Keratinocyte (primary cell): ENCODE measurements around the gene CEP164. TPM values are rescaled to one million over a fixed set of nuclear protein-coding genes. Genes with fewer than 3 reads are reported as not detected.

ENCODE experiments used
- DNase-seq: peaks from one replicate; pipeline ENCODE4 v3.0.0-alpha.2; 2011; ENCODE audit warnings: low read depth, missing footprints, low spot score
- FAIRE-seq: peaks from 2 replicates; lab custom pipeline; 2011; peaks lifted over from hg19 to GRCh38; lab: Jason Lieb, UNC
- H2AFZ ChIP-seq: 2 replicates; pipeline ENCODE4 v1.6.0; 2012; ENCODE audit warnings: low read length, control low read depth, inconsistent platforms; ENCODE audit not compliant: control insufficient read depth
- H3K27ac ChIP-seq: 2 replicates; pipeline ENCODE4 v1.5.1; 2011; ENCODE audit warnings: low read length; ENCODE audit not compliant: control insufficient read depth, insufficient read depth
- H3K27me3 ChIP-seq: 3 replicates; pipeline ENCODE4 v1.6.0; 2011; ENCODE audit warnings: low read length; ENCODE audit not compliant: control insufficient read depth, insufficient read depth; ENCODE audit errors: extremely low read depth
- H3K36me3 ChIP-seq, 2 experiments: 2 replicates in 1 of 2; 3 replicates in 1 of 2; pipeline ENCODE4 v1.5.1; 2011; ENCODE audit warnings: low read length in 2 of 2, mild to moderate bottlenecking in 1 of 2; ENCODE audit not compliant: control insufficient read depth in 2 of 2, insufficient read depth in 2 of 2; ENCODE audit errors: extremely low read depth in 1 of 2
- H3K4me1 ChIP-seq: 3 replicates; pipeline ENCODE4 v1.5.1; 2011; ENCODE audit warnings: low read length; ENCODE audit not compliant: control insufficient read depth, insufficient read depth; ENCODE audit errors: extremely low read depth
- H3K4me2 ChIP-seq: 3 replicates; pipeline ENCODE4 v1.6.0; 2011; ENCODE audit warnings: low read depth, low read length; ENCODE audit not compliant: control insufficient read depth, insufficient read depth; ENCODE audit errors: extremely low read depth
- H3K4me3 ChIP-seq, 3 experiments: fragments of 200-600 bp in 1 of 3; sonication (generic) in 1 of 3; 2 replicates in 2 of 3; 3 replicates in 1 of 3; pipeline ENCODE4 v1.5.1; 2011 to 2016; ENCODE audit warnings: low read length in 3 of 3, mild to moderate bottlenecking in 3 of 3, control low read depth in 2 of 3, inconsistent platforms in 1 of 3, low read depth in 1 of 3, mixed read lengths in 1 of 3, mixed run types in 1 of 3, moderate library complexity in 1 of 3; ENCODE audit not compliant: control insufficient read depth in 2 of 3, insufficient read depth in 2 of 3; ENCODE audit errors: extremely low read depth in 1 of 3
- H3K79me2 ChIP-seq: 2 replicates; pipeline ENCODE4 v1.6.0; 2012; ENCODE audit warnings: low read length; ENCODE audit not compliant: control insufficient read depth, insufficient read depth
- H3K9ac ChIP-seq: 3 replicates; pipeline ENCODE4 v1.6.0; 2011; ENCODE audit warnings: low read length; ENCODE audit not compliant: control insufficient read depth, insufficient read depth; ENCODE audit errors: extremely low read depth
- H3K9me1 ChIP-seq: 3 replicates; pipeline ENCODE4 v1.6.0; 2011; ENCODE audit warnings: low read length; ENCODE audit not compliant: control insufficient read depth, insufficient read depth; ENCODE audit errors: extremely low read depth
- H3K9me3 ChIP-seq: 2 replicates; pipeline ENCODE4 v1.5.1; 2012; ENCODE audit warnings: low read depth, low read length; ENCODE audit not compliant: control insufficient read depth
- H4K20me1 ChIP-seq: 3 replicates; pipeline ENCODE4 v1.6.0; 2011; ENCODE audit warnings: low read length; ENCODE audit not compliant: control insufficient read depth, insufficient read depth; ENCODE audit errors: extremely low read depth
- CTCF ChIP-seq, 3 experiments: IDR thresholded peaks in 1 of 3; conservative IDR thresholded peaks in 1 of 3; optimal IDR thresholded peaks in 1 of 3; 2 replicates in 2 of 3; 3 replicates in 1 of 3; pipeline versions ENCODE3 to v1.5.1; 2011; ENCODE audit warnings: low read length in 3 of 3, mild to moderate bottlenecking in 3 of 3, moderate library complexity in 2 of 3, control low read depth in 1 of 3, inconsistent platforms in 1 of 3; ENCODE audit not compliant: insufficient read depth in 2 of 3; ENCODE audit errors: extremely low read depth in 1 of 3
- EZH2 ChIP-seq: IDR thresholded peaks from one replicate; pipeline ENCODE4 v1.6.1; 2012; ENCODE audit warnings: inconsistent platforms, mild to moderate bottlenecking, low read length, moderate library complexity
- dilution Hi-C: fragments of 300-500 bp; cut with MboI; formaldehyde crosslinking; loops from one replicate; pipeline ENCODE4 v1.7.0; 2020; ENCODE audit warnings: low sequenced_read_pairs; ENCODE audit not compliant: extremely low pct_ligation_motif_present
- polyA plus RNA-seq, 5 experiments: library from polyadenylated mRNA; depleted of rRNA in 3 of 5; stranded (reverse) in 3 of 5; stranded (forward) in 1 of 5; unstranded in 1 of 5; fragments of >200 nt; gene quantifications; 1 replicate in 1 of 5; 2 replicates in 3 of 5; 3 replicates in 1 of 5; pipeline versions ENCODE4 v1.2.1 to v1.2.3, GENCODE V29; 2011 to 2012; ENCODE audit warnings: missing spikeins in 2 of 5, low read depth in 1 of 5, low replicate concordance in 1 of 5

The CEP164 gene
- polyA plus RNA-seq, 1 donor (not counting 4 experiments of a cell fraction or from before 2014, with no cell fraction given), result 15.1 TPM

DNA sequence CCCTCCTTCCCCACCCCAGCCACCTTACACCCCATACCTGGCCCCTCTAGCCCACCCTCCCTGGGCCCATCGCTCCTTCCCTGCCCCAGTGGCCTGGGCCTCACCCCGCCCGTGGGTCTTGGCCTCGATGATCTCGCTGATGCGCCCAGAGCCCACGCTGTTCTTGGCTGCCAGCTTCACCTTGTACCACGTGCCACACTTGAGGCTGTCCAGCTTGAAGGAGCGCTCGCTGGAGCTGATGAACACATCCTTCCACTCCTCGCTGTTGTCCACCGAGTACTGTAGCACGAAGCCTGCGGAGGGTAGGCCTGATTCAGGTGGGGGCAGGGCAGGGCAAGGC, 110.1 kb downstream of the CEP164 start:
- no peaks in the 10 kb centered on the region for H3K4me1 ChIP-seq
- dilution Hi-C loops, result loop anchor here (25.0 kb wide), 1 partner anchor 375 kb away; the partner anchor contains the start of gene FXYD2
- H3K4me3 ChIP-seq, result no peak overlapping the region
- no peak overlapping the region for H3K4me2 ChIP-seq
- DNase-seq, result no peak
- TF ChIP-seq EZH2 (no peak), CTCF (optimal IDR thresholded peaks at IDR 0.05 in 1 of 3, IDR thresholded peaks at IDR 0.05 in 1 of 3, conservative IDR thresholded peaks at IDR 0.05 in 1 of 3; ENCODE audit: extremely low read depth in 1 of 3, insufficient read depth in 2 of 3, low read length in 3 of 3) (no peak)
- H3K79me2 ChIP-seq, result no peaks in the 10 kb centered on the region
- no peak overlapping the region for H3K27ac ChIP-seq
- H4K20me1 ChIP-seq, result no peaks in the 10 kb centered on the region
- H3K36me3 ChIP-seq, result no peaks in the 10 kb centered on the region
- peaks cover 8% of the 10 kb centered on the region for H3K27me3 ChIP-seq
- H2AFZ ChIP-seq, result no peak overlapping the region
- H3K9me1 ChIP-seq, result no peaks in the 10 kb centered on the region
- H3K9me3 ChIP-seq, result no peaks in the 10 kb centered on the region
- no peak overlapping the region for H3K9ac ChIP-seq
- no peak for FAIRE-seq

- FAIRE-seq (no peak), DNase-seq (no peak)
- Histone ChIP-seq H3K4me3 (no peak overlapping the region), H3K4me2 (no peak overlapping the region), H3K9ac (no peak overlapping the region), H2AFZ (no peak overlapping the region), H3K9me1 (no peaks in the 10 kb centered on the region), H3K79me2 (no peaks in the 10 kb centered on the region), H3K4me1 (no peaks in the 10 kb centered on the region), H3K9me3 (no peaks in the 10 kb centered on the region), H3K27ac (no peak overlapping the region), H4K20me1 (no peaks in the 10 kb centered on the region), H3K27me3 (peaks cover 15% of the 10 kb centered on the region), H3K36me3 (no peaks in the 10 kb centered on the region)
- dilution Hi-C loops, result loop anchor here (25.0 kb wide), 1 partner anchor 374 kb away; the partner anchor contains the start of gene FXYD2
- no peak for TF ChIP-seq EZH2
- no peak for TF ChIP-seq CTCF (optimal IDR thresholded peaks at IDR 0.05 in 1 of 3, IDR thresholded peaks at IDR 0.05 in 1 of 3, conservative IDR thresholded peaks at IDR 0.05 in 1 of 3; ENCODE audit: extremely low read depth in 1 of 3, insufficient read depth in 2 of 3, low read length in 3 of 3)
These were observed 110.8 kb downstream of the CEP164 start for GRCh38 chr11:117438371-117439000.
